Gastrocnemius medialis (tissue), 4 donors: Measurements from ENCODE around the gene THBS4. TPM values are rescaled to one million over a fixed set of nuclear protein-coding genes. Genes with fewer than 3 reads are reported as not detected.

ENCODE experiments used
- ATAC-seq, 2 donors: fragments of 150-250 bp; one replicate each; pipeline ENCODE4 v1.9.1; 2016
- DNase-seq, 2 donors: peaks; one replicate each; pipeline ENCODE4 v3.0.0-alpha.2; 2019
- H3K27ac ChIP-seq, 4 donors: fragments of 200-600 bp; sonication (generic); 1 replicate in 1 of 4; 2 replicates in 3 of 4; pipeline ENCODE4 v1.5.1; 2016 to 2018; ENCODE audit warnings: mild to moderate bottlenecking in 2 of 4, moderate library complexity in 1 of 4
- H3K27me3 ChIP-seq, 3 donors: fragments of 200-600 bp; sonication (generic) in 2 of 3; 1 replicate in 1 of 3; 2 replicates in 2 of 3; pipeline versions ENCODE4 v1.5.1 to v1.6.0; 2016 to 2019; ENCODE audit warnings: mild to moderate bottlenecking in 1 of 3, moderate library complexity in 1 of 3
- H3K36me3 ChIP-seq, 2 donors: fragments of 200-600 bp; sonication (generic) in 1 of 2; one replicate each; pipeline ENCODE4 v1.5.1; 2017 to 2018
- H3K4me1 ChIP-seq, 2 donors: fragments of 200-600 bp; sonication (generic) in 1 of 2; one replicate each; pipeline ENCODE4 v1.5.1; 2016 to 2017; ENCODE audit warnings: mild to moderate bottlenecking in 2 of 2
- H3K4me3 ChIP-seq, 4 donors: fragments of 200-600 bp; sonication (generic) in 3 of 4; 1 replicate in 1 of 4; 2 replicates in 3 of 4; pipeline ENCODE4 v1.5.1; 2016 to 2019; ENCODE audit warnings: mild to moderate bottlenecking in 2 of 4
- H3K9me3 ChIP-seq, 3 donors: fragments of 200-600 bp; sonication (generic) in 2 of 3; 1 replicate in 1 of 3; 2 replicates in 2 of 3; pipeline ENCODE4 v1.5.1; 2016 to 2019
- CTCF ChIP-seq, 5 experiments: fragments of 450-650 bp in 3 of 5; fragments of 200-600 bp in 2 of 5; sonication (generic) in 2 of 5; IDR thresholded peaks in 4 of 5; conservative IDR thresholded peaks in 1 of 5; 1 replicate in 4 of 5; 2 replicates in 1 of 5; pipeline ENCODE4 v1.5.1; 2016 to 2019; ENCODE audit warnings: antibody characterized with exemption in 5 of 5, mild to moderate bottlenecking in 3 of 5, moderate library complexity in 3 of 5
- POLR2A ChIP-seq, 2 donors: fragments of 450-650 bp; IDR thresholded peaks; one replicate each; pipeline ENCODE4 v1.6.1; 2017; ENCODE audit warnings: antibody characterized with exemption in 2 of 2, mild to moderate bottlenecking in 2 of 2, moderate library complexity in 2 of 2
- in situ Hi-C, 4 donors: fragments of 200-750 bp; cut with MboI; loops; one replicate each; pipeline versions ENCODE4 v1.15.0 to v1.8.0; 2017; ENCODE audit warnings: low sequenced_read_pairs in 4 of 4
- intact Hi-C: fragments of 100-400 bp; cut with DNase I; formaldehyde crosslinking; loops from one replicate; pipeline ENCODE4 v1.15.1; 2023; ENCODE audit warnings: low total_unique reads
- total RNA-seq, 4 donors: library from RNA; depleted of rRNA; stranded (reverse); fragments of >200 nt; gene quantifications; one replicate each; pipeline versions ENCODE4 v1.1.0 to v1.2.3, GENCODE V29; 2016

Gene THBS4
- total RNA-seq, 4 donors from 2014 or later: 23.3 to 336 (median 38.4) TPM

GRCh38 chr5:80101993-80102392 is 66.8 kb downstream of the THBS4 start:
- ATAC-seq (no peak), DNase-seq (no peak)
- no peaks in the 10 kb centered on the region for H3K9me3 ChIP-seq
- H3K4me1 ChIP-seq: no peaks in the 10 kb centered on the region
- in situ Hi-C loops: loop anchor here in 1 of 4 donors (10.0 kb wide), 1 partner anchor 183 kb away; no protein-coding TSS in a partner anchor
- H3K4me3 ChIP-seq: no peak overlapping the region
- intact Hi-C loops: no loop called here
- no peaks in the 10 kb centered on the region for H3K27me3 ChIP-seq
- no peaks in the 10 kb centered on the region for H3K36me3 ChIP-seq
- H3K27ac ChIP-seq: no peak overlapping the region
- TF ChIP-seq POLR2A (IDR thresholded peaks at IDR 0.05): no peak
- no peak for TF ChIP-seq CTCF (IDR thresholded peaks at IDR 0.05 in 4 of 5, conservative IDR thresholded peaks at IDR 0.05 in 1 of 5)

- DNase-seq: no peak
- no peak for ATAC-seq
- H3K9me3 ChIP-seq: no peaks in the 10 kb centered on the region
- no peak overlapping the region for H3K4me3 ChIP-seq
- intact Hi-C loops: no loop called here
- in situ Hi-C loops: loop anchor here in 1 of 4 donors (10.0 kb wide), 1 partner anchor 181 kb away; no protein-coding TSS in a partner anchor
- TF ChIP-seq POLR2A (IDR thresholded peaks at IDR 0.05) (no peak), CTCF (IDR thresholded peaks at IDR 0.05 in 4 of 5, conservative IDR thresholded peaks at IDR 0.05 in 1 of 5) (no peak)
- no peak overlapping the region for H3K27ac ChIP-seq
- no peaks in the 10 kb centered on the region for H3K27me3 ChIP-seq
- H3K4me1 ChIP-seq: no peaks in the 10 kb centered on the region
- H3K36me3 ChIP-seq: no peaks in the 10 kb centered on the region
Observed at GRCh38 chr5:80103371-80103770, 68.2 kb downstream of the THBS4 start.

GRCh38 chr5:80105698-80106439 is 70.7 kb downstream of the THBS4 start:
- H3K27me3 ChIP-seq: no peaks in the 10 kb centered on the region
- intact Hi-C loops (no loop called here), in situ Hi-C loops (loop anchor here in 1 of 4 donors (10.0 kb wide), 1 partner anchor 179 kb away; no protein-coding TSS in a partner anchor)
- ATAC-seq: no peak
- no peaks in the 10 kb centered on the region for H3K36me3 ChIP-seq
- no peaks in the 10 kb centered on the region for H3K4me1 ChIP-seq
- no peaks in the 10 kb centered on the region for H3K9me3 ChIP-seq
- no peak overlapping the region for H3K27ac ChIP-seq
- no peak for DNase-seq
- H3K4me3 ChIP-seq: no peak overlapping the region
- TF ChIP-seq CTCF (IDR thresholded peaks at IDR 0.05 in 4 of 5, conservative IDR thresholded peaks at IDR 0.05 in 1 of 5): no peak
- no peak for TF ChIP-seq POLR2A (IDR thresholded peaks at IDR 0.05)

- in situ Hi-C loops: loop anchor here in 1 of 4 donors (10.0 kb wide), 1 partner anchor 178 kb away; no protein-coding TSS in a partner anchor
- Histone ChIP-seq H3K36me3 (no peaks in the 10 kb centered on the region), H3K27ac (no peak overlapping the region), H3K4me1 (no peaks in the 10 kb centered on the region), H3K4me3 (no peak overlapping the region), H3K9me3 (no peaks in the 10 kb centered on the region), H3K27me3 (no peaks in the 10 kb centered on the region)
- no peak for TF ChIP-seq CTCF (IDR thresholded peaks at IDR 0.05 in 4 of 5, conservative IDR thresholded peaks at IDR 0.05 in 1 of 5)
- TF ChIP-seq POLR2A (IDR thresholded peaks at IDR 0.05): no peak
- DNase-seq (no peak), ATAC-seq (no peak)
- intact Hi-C loops: no loop called here
Observed at GRCh38 chr5:80106916-80107315, 71.8 kb downstream of the THBS4 start.
